ENCODE results near the gene PRSS57. TPM values are rescaled to one million over a fixed set of nuclear protein-coding genes. Genes with fewer than 3 reads are reported as not detected.

The PRSS57 gene
- total and polyA plus RNA-seq, 2 of the 13 experiments (the other 11 are each of a cell fraction or from before 2014, with no cell fraction given): 0.12 TPM; not detected in 1

DNA sequence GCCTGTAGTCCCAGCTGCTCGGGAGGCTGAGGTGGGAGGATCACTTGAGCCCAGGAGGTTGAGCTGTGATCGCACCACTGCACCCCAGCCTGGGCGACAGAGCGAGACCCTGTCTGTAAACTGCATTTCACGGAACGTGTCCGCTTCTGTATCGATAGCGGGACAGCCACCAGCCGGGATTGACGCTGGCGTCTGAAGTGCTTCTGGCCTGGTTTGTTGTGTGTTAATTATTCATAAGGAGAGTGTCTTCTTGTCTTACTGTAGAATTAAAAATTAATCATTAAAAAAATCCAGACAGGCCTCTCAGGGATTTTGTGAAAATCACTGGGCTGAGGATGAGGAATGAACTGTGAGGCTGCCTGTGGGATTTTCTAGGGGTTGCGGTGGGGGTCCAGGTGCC lies 39.5 kb upstream of the PRSS57 start:
- Histone ChIP-seq H4K20me1 (ENCODE audit: insufficient read depth, low read length) (no peaks in the 10 kb centered on the region), H3K27ac (ENCODE audit: extremely low read length, insufficient read depth, low read length) (no peak overlapping the region), H3K79me2 (ENCODE audit: insufficient read depth, low read length) (no peaks in the 10 kb centered on the region), H3K9me3 (ENCODE audit: low read length) (no peaks in the 10 kb centered on the region), H3K4me2 (ENCODE audit: low read depth, low read length) (no peak overlapping the region), H2AFZ (ENCODE audit: low read length) (no peak overlapping the region), H3K27me3 (ENCODE audit: control insufficient read depth in 1 of 2, insufficient read depth in 2 of 2, low read length in 2 of 2) (no peaks in the 10 kb centered on the region), H3K9ac (ENCODE audit: insufficient read depth, low read depth, low read length) (no peak overlapping the region), H3K4me1 (ENCODE audit: insufficient read depth, low read length) (peaks cover 30% of the 10 kb centered on the region), H3K4me3 (replicated peaks in 1 of 3; ENCODE audit: insufficient read depth in 1 of 3, low read depth in 2 of 3, low read length in 3 of 3) (no peak overlapping the region), H3K36me3 (replicated peaks in 1 of 2; ENCODE audit: control insufficient read depth in 1 of 2, insufficient read depth in 2 of 2, low read length in 2 of 2) (no peaks in the 10 kb centered on the region)
- ChIA-PET POLR2A (interaction anchor here (0.6 to 1.0 kb wide), 5 partner anchors 27 to 179 kb away, joined by 3 read pairs; partner anchors contain the start of gene RNF126), CTCF (ENCODE audit: low intra/inter-chr PET ratio, low total read pairs) (interaction anchor here (1.4 to 2.2 kb wide), 2 partner anchors 70 to 72 kb away, joined by 8 to 25 read pairs; partner anchors contain the start of gene RNF126)
- WGBS (ENCODE audit: low lambda C conversion rate): 96% methylated on average over 13 of the region's 13 CpGs
- DNase-seq (ENCODE audit: low spot score) (no peak), ATAC-seq (no peak), FAIRE-seq (no peak)
- BruUV-seq (replicated peaks): no TSS peak
- in situ Hi-C loops (cut with HindIII; ENCODE audit: extremely low pct_ligation_motif_present, low pct_unique_long_range_greater_than_20kb) (loop anchor here (5.0 to 10.0 kb wide), 2 partner anchors 67 to 150 kb away; partner anchors contain the start of gene HCN2), intact Hi-C loops (cut with micrococcal nuclease; ENCODE audit: unreplicated experiment) (loop anchor here (1.0 kb wide), 1 partner anchor 71 kb away; the partner anchor contains the start of gene RNF126)
- TF ChIP-seq, protein P1, sequence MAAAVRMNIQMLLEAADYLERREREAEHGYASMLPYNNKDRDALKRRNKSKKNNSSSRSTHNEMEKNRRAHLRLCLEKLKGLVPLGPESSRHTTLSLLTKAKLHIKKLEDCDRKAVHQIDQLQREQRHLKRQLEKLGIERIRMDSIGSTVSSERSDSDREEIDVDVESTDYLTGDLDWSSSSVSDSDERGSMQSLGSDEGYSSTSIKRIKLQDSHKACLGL (CRISPR knock-in tag; IDR thresholded peaks at IDR 0.05): peak; percentile 25; the same call in 1 of the 2 replicates
- no peak for TF ChIP-seq FOXC1 (CRISPR knock-in tag; IDR thresholded peaks at IDR 0.05; ENCODE audit: borderline replicate concordance)

DNA sequence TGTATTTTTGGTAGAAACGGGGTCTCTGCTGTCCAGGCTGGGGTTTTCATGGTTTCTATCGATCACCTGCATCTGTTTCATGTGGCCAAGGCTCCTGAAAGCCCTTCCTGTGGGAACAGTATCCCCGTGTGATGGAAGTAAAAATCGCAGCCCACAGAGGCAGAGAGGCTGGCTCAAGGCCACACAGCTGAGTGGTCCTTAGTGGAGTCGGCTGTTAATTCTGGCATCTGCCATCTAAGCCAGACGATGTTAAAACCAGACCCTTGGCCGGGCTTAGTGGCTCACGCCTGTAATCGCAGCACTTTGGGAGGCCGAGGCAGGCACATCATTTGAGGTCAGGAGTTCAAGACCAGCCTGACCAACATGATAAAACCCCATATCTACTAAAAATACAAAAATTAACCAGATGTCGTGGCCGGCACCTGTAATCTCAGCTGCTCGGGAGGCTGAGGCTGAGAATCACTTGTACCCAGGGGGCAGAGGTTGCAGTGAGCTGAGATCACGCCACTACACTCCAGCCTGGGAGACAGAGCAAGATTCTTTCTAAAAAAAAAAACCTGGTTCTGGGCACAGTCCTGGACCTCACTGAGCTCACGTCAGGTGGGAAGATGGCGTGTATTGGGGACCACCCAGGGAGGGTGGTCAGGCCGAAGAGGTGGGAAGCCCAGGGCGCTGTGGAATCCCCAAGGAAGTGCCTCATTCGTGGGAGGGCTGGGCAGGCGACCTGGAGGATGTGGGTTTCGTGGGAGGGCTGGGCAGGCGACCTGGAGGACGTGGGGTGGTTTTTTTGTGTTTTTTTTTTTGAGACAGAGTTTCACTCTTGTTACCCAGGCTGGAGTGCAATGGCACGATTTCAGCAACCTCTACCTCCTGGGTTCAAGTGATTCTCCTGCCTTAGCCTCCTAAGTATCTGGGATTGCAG lies 37.2 kb upstream of the PRSS57 start:
- POLR2A ChIA-PET: no interaction called here
- H3K9ac ChIP-seq (ENCODE audit: insufficient read depth, low read depth, low read length): no peak overlapping the region
- H2AFZ ChIP-seq (ENCODE audit: low read length): no peak overlapping the region
- TF ChIP-seq NKX3-1 (CRISPR knock-in tag; IDR thresholded peaks at IDR 0.05) (no peak), FOXA3 (CRISPR knock-in tag; IDR thresholded peaks at IDR 0.05) (no peak), RAD51 (IDR thresholded peaks at IDR 0.05; ENCODE audit: borderline replicate concordance) (no peak), TOE1 (CRISPR knock-in tag; IDR thresholded peaks at IDR 0.05) (no peak), ZFP36L2 (CRISPR knock-in tag; IDR thresholded peaks at IDR 0.05) (no peak)
- no peaks in the 10 kb centered on the region for H3K27me3 ChIP-seq (ENCODE audit: control insufficient read depth in 1 of 2, insufficient read depth in 2 of 2, low read length in 2 of 2)
- 92% methylated on average over 23 of the region's 24 CpGs for WGBS (ENCODE audit: low lambda C conversion rate)
- intact Hi-C loops (cut with micrococcal nuclease; ENCODE audit: unreplicated experiment): no loop called here
- H3K4me3 ChIP-seq (replicated peaks in 1 of 3; ENCODE audit: insufficient read depth in 1 of 3, low read depth in 2 of 3, low read length in 3 of 3): no peak overlapping the region
- no peaks in the 10 kb centered on the region for H3K9me3 ChIP-seq (ENCODE audit: low read length)
- DNase-seq (ENCODE audit: low spot score) (no peak), ATAC-seq (no peak), FAIRE-seq (no peak)
- in situ Hi-C loops (cut with HindIII; ENCODE audit: extremely low pct_ligation_motif_present, low pct_unique_long_range_greater_than_20kb): loop anchor here (5.0 to 10.0 kb wide), 2 partner anchors 65 to 148 kb away; partner anchors contain the start of gene HCN2
- BruUV-seq (replicated peaks): no TSS peak
- H3K4me1 ChIP-seq (ENCODE audit: insufficient read depth, low read length): peaks cover 7% of the 10 kb centered on the region
- H3K4me2 ChIP-seq (ENCODE audit: low read depth, low read length): no peak overlapping the region
- H4K20me1 ChIP-seq (ENCODE audit: insufficient read depth, low read length): no peaks in the 10 kb centered on the region
- H3K79me2 ChIP-seq (ENCODE audit: insufficient read depth, low read length): no peaks in the 10 kb centered on the region
- no peak overlapping the region for H3K27ac ChIP-seq (ENCODE audit: extremely low read length, insufficient read depth, low read length)
- no peaks in the 10 kb centered on the region for H3K36me3 ChIP-seq (replicated peaks in 1 of 2; ENCODE audit: control insufficient read depth in 1 of 2, insufficient read depth in 2 of 2, low read length in 2 of 2)
- CTCF ChIA-PET (ENCODE audit: low intra/inter-chr PET ratio, low total read pairs): interaction anchor here (2.2 kb wide), 1 partner anchor 68 kb away, joined by 25 read pairs; no protein-coding TSS in a partner anchor

Measured in HepG2 (cell line).